NB4 (cell line): ENCODE results near the gene PALD1.

ENCODE experiments used
- MYC ChIP-seq: IDR thresholded peaks from 2 replicates; pipeline ENCODE4 v1.6.1; 2011; ENCODE audit warnings: low read depth, low read length
- POLR2A ChIP-seq: IDR thresholded peaks from 2 replicates; pipeline ENCODE4 v1.6.1; 2011; ENCODE audit warnings: mild to moderate bottlenecking; ENCODE audit not compliant: insufficient read length; ENCODE audit errors: extremely low read depth
- TF ChIP-seq, protein P1 (sequence below): IDR thresholded peaks from one replicate; pipeline ENCODE4 v1.5.1; 2012; ENCODE audit warnings: low read depth, low read length

DNA sequence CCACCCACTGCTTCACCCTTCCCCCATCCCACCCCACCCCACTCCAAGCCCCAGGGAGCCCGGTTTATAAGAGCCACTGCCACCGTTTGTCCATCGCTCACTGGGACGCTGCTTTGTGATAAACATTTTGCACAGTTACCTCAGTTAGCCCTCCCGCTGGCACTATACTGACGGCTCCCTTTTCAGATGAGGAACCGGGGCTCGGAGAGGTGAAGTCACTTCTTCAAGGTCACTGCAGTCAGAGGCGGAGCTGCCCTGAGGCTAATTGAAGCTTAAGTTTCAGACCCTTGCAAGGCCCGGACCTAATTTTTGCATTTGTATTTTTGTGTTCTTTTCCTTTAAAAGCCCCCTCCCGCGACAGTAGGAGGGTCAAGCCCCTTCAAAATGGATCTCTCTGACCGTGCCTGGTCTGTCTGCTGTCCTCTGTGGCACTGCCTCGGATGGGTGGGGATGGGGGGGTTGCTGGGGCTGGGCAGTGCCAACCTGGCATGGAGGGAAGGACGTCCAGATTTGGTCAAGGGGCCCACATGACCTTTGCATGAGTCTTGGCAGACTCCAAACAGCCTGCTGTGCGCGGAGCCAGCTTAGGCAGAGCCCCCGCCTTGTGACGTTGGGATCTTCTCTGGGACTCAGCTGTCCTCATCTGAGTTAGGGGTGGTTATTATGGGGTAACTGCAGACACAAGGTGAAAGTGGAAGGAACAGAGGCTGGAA, 19.4 kb upstream of the PALD1 start:
- TF ChIP-seq, protein P1, sequence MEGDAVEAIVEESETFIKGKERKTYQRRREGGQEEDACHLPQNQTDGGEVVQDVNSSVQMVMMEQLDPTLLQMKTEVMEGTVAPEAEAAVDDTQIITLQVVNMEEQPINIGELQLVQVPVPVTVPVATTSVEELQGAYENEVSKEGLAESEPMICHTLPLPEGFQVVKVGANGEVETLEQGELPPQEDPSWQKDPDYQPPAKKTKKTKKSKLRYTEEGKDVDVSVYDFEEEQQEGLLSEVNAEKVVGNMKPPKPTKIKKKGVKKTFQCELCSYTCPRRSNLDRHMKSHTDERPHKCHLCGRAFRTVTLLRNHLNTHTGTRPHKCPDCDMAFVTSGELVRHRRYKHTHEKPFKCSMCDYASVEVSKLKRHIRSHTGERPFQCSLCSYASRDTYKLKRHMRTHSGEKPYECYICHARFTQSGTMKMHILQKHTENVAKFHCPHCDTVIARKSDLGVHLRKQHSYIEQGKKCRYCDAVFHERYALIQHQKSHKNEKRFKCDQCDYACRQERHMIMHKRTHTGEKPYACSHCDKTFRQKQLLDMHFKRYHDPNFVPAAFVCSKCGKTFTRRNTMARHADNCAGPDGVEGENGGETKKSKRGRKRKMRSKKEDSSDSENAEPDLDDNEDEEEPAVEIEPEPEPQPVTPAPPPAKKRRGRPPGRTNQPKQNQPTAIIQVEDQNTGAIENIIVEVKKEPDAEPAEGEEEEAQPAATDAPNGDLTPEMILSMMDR: no peak
- TF ChIP-seq POLR2A: no peak
- TF ChIP-seq MYC: no peak
